Esophagus muscularis mucosa (tissue), 3 donors: ENCODE data around the gene RBM4.

Experiments
- POLR2A ChIP-seq: fragments of 450-650 bp; IDR thresholded peaks from one replicate; pipeline ENCODE4 v1.6.1; 2017; ENCODE audit warnings: antibody characterized with exemption, moderate library complexity, mild to moderate bottlenecking, low read depth
- TF ChIP-seq, protein P1 (sequence below), 3 experiments: fragments of 200-600 bp in 2 of 3; fragments of 450-650 bp in 1 of 3; sonication (generic) in 2 of 3; IDR thresholded peaks; one replicate each; pipeline ENCODE4 v1.5.1; 2017 to 2019; ENCODE audit warnings: antibody characterized with exemption in 3 of 3, mild to moderate bottlenecking in 2 of 3, moderate library complexity in 1 of 3

DNA sequence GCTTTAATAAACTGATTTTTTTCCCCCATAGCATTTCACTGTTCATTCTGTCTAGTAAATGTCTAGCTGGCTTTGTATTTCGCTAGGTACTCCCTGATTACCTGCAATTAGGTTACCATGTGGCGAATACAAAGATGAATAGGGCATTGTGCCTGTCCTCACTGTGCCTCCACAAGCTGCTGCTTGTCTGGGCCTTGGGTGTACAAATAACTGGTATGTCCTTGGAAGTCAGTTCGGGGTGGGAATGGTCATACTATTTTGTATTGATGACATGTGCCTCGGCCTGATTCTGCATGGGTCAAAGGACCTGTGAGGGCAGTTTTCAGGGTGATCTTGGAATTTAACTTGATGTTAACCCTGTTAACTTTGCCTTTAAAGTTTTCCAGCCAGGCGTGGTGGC is 11.4 kb downstream of the RBM4 start:
- TF ChIP-seq, protein P1, sequence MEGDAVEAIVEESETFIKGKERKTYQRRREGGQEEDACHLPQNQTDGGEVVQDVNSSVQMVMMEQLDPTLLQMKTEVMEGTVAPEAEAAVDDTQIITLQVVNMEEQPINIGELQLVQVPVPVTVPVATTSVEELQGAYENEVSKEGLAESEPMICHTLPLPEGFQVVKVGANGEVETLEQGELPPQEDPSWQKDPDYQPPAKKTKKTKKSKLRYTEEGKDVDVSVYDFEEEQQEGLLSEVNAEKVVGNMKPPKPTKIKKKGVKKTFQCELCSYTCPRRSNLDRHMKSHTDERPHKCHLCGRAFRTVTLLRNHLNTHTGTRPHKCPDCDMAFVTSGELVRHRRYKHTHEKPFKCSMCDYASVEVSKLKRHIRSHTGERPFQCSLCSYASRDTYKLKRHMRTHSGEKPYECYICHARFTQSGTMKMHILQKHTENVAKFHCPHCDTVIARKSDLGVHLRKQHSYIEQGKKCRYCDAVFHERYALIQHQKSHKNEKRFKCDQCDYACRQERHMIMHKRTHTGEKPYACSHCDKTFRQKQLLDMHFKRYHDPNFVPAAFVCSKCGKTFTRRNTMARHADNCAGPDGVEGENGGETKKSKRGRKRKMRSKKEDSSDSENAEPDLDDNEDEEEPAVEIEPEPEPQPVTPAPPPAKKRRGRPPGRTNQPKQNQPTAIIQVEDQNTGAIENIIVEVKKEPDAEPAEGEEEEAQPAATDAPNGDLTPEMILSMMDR (IDR thresholded peaks at IDR 0.05): no peak
- TF ChIP-seq POLR2A: no peak
